HG03095 (cell line): ENCODE results near the gene SCAF11.
"Not testable (repeated sequence)": the region's sequence is repeated elsewhere in the genome, so short reads cannot be mapped to it uniquely, and the experiment has no call there.

Experiments
- ATAC-seq: cut with Tn5 transposase; IDR thresholded peaks from one replicate; pipeline ENCODE4 v1.9.1; 2021; ENCODE audit warnings: moderate library complexity; ENCODE audit not compliant: unreplicated experiment

SCAF11 gene, protein sequence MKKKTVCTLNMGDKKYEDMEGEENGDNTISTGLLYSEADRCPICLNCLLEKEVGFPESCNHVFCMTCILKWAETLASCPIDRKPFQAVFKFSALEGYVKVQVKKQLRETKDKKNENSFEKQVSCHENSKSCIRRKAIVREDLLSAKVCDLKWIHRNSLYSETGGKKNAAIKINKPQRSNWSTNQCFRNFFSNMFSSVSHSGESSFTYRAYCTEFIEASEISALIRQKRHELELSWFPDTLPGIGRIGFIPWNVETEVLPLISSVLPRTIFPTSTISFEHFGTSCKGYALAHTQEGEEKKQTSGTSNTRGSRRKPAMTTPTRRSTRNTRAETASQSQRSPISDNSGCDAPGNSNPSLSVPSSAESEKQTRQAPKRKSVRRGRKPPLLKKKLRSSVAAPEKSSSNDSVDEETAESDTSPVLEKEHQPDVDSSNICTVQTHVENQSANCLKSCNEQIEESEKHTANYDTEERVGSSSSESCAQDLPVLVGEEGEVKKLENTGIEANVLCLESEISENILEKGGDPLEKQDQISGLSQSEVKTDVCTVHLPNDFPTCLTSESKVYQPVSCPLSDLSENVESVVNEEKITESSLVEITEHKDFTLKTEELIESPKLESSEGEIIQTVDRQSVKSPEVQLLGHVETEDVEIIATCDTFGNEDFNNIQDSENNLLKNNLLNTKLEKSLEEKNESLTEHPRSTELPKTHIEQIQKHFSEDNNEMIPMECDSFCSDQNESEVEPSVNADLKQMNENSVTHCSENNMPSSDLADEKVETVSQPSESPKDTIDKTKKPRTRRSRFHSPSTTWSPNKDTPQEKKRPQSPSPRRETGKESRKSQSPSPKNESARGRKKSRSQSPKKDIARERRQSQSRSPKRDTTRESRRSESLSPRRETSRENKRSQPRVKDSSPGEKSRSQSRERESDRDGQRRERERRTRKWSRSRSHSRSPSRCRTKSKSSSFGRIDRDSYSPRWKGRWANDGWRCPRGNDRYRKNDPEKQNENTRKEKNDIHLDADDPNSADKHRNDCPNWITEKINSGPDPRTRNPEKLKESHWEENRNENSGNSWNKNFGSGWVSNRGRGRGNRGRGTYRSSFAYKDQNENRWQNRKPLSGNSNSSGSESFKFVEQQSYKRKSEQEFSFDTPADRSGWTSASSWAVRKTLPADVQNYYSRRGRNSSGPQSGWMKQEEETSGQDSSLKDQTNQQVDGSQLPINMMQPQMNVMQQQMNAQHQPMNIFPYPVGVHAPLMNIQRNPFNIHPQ (N-terminal part only)

DNA sequence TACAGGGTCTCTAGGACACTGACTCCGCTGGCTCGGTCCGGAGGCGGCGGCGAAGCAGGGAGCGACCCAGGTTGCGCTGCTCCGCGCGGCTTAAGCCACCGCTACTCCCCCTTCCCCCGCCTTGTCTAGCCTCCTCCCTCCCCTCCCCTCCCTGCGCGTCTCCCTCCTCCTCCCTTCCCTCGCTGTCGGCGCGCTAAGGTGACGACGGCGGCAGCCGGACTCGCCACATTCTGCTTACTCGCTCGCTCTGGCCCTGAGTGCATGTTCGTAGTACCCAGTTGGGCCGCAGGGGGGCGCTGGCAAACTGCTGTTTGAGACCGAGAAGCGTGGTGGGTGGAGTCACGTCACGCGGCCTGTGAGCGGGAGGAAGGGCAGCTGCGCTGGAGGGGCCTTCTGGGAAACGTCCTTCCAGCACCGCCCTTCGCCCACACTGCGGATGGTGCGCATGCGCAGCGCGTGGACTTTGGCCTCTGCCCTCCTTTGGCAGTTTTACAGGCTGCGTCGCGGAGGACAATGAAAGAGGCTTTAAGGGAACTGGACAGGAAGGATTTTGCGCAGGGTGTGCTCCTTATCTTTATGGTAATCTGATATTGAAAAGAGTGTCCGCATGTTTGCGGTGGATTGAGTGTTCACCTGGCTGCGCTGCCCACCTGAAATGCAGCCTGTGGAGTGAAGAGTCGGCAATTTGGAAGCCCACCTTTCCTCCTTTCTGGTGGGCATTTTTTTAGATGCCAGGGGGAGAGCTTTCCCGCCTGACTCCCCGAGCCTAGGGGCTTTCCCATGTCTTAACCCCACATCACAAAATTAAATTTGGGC lies at the start of gene SCAF11:
SCAF11 (minus strand) TSS at position 107 of the 816 bp plus-strand sequence. CDS start 26,407 bp downstream, outside the sequence.
- ATAC-seq = peak; percentile 66

DNA sequence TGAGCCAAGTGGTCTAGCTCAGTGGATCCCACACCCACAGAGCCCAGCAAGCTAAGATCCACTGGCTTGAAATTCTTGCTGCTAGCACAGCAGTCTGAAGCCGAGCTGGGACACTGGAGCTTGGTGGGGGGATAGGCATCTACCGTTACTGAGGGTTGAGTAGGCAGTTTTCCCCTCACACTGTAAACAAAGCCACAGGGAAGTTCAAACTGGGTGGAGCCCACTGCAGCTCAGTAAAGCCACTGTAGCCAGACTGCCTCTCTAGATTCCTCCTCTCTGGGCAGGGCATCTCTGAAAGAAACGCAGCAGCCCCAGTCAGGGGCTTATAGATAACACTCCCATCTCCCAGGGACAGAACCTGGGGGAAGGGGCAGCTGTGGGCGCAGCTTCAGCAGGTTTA lies 46.7 kb upstream of the SCAF11 start:
- ATAC-seq = not testable (repeated sequence)

DNA sequence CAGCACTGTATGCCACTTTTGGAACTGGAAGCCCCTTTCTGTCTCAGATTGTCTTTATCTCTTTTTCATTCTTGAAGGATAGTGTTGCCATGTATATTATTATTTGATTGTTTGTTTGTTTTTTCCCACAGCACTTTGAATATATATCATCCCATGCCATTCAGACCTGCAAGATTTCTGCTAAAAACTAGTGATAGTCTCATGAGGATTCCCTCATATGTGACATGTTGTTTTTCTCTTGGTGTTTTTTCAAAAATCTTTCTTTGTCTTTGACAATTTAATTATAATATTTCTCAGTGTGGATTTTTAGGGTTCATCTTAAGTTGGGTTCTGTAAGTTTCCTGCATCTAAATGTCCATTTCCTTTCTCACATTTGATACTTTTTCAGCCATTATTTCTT lies 36.8 kb upstream of the SCAF11 start:
- ATAC-seq = no peak

DNA sequence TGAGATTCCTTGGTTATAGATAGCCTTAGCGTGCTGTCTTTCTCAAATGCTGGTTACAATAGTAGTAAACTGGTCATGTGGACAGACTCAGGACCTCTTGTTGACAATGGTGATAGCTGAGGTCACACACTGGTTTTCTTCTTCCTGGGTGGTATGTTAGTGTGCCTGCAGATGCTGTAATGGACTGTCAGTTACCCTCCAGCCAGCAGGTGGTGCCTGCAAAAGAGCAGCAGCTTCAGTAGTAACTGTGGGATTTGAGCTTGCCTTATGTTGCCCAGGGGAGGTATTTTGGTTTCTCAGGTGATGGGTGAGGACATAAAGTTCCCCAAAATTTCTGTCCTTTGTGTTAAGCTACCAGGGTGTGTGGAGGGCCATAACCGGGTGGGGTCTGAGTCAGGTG lies 33.7 kb upstream of the SCAF11 start:
- no peak for ATAC-seq

DNA sequence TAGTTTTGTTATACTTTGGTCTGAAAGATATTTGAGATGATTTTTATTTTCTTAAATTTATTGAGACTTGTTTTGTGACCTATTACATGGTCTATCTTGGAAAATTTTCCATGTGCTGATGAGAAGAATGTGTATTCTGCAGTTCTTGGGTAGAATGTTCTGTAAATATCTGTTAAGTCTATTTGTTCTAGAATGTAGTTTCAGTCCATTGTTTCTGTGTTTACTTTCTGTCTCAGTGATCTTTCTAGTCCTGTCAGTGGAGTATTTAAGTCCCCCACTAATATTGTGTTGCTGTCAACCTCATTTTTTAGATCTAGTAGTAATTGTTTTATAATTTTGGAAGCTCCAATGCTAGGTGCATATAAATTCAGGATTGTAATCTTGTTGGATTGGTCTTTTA lies 30.4 kb upstream of the SCAF11 start:
- no peak for ATAC-seq

DNA sequence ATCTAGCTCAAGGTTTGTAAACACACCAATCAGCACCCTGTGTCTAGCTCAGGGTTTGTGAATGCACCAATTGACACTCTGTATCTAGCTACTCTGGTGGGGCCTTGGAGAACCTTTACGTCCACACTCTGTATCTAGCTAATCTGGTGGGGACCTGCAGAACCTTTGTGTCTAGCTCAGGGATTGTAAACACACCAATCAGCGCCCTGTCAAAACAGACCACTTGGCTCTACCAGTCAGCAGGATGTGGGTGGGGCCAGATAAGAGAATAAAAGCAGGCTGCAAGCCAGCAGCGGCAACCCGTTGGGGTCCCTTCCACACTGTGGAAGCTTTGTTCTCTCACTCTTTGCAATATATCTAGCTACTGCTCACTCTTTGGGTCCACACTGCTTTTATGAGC lies 28.3 kb upstream of the SCAF11 start:
- ATAC-seq = not testable (repeated sequence)

DNA sequence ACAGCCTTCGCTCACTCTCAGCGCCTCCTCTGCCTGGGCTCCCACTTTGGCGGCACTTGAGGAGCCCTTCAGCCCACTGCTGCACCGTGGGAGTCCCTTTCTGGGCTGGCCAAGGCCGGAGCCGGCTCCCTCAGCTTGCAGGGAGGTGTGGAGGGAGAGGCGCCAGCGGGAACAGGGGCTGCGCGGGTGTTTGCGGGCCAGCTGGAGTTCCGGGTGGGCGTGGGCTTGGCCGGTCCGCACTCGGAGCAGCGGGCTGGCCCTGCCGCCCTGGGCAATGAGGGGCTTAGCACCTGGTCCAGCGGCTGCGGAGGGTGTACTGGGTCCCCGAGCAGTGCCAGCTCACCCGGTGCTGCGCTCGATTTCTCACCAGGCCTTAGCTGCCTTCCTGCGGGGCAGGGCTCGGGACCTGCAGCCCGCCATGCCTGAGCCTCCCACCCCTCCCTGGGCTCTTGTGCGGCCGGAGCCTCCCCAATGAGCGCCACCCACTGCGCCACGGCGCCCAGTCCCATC lies 27.5 kb upstream of the SCAF11 start:
- ATAC-seq = not testable (repeated sequence)

DNA sequence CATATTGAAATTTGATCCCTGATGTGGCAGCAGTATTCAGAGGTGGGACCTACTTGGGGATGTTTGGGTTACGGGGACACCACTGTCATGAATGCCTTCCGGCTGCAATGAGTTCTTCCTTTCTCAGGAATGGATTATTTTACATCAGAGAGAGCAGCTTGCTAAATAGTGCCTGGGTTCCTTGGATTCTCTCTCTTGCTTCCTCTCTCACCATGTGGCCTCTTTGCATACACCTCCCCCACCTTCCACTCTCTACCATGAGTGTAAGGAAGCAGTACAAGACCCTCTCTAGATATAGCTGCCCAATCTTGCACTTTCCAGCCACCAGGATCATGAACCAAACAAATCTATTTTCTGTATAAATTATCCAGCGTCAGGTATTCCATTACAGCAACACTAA lies 15.4 kb upstream of the SCAF11 start:
- no peak for ATAC-seq

DNA sequence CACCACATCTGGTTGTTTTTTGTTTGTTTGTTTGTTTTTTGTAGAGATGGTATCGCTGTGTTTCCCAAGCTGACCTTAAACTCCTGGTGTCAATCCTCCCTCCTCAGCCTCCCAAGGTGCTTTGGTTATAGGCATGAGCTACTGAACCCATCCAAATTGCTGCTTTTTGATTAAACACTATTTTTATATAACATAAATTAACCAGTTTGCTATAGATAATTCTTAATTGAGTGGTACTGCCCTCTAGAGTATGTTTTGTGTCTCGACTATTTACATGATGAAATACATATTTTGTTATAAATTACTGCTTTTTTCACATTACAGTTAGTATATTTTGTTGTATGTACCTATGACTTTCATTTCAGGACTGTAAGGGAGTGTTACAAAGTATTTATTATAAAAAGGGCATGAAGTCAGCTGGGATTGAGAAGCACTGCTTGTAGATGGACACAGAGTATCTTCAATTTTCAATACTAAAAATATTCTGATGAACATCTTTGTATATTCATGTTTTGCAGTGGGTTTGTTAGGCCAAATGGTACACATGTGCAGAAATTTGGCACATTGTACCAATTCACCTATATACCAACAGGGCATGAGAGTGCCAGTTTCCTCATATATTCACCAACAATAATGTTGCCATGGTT lies 14.9 kb upstream of the SCAF11 start:
- ATAC-seq = no peak

DNA sequence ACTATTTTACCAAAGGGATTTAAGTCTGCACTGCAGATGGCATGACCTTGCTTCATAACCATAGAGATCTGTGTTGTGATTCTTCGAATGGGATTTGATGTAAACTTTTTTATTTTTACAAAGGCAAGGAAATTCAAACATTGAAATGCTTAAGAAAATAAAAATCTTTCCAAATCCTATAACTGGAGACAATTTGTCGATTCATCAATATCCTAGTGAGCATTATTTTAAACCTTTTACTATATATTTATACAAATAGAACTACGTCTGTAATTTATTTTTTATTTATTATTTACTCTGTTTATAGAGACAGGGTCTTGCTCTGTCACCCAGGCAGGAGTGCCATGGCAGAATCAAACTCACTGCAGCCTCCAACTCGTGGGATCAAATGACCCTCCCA lies 14.3 kb upstream of the SCAF11 start:
- ATAC-seq = no peak

DNA sequence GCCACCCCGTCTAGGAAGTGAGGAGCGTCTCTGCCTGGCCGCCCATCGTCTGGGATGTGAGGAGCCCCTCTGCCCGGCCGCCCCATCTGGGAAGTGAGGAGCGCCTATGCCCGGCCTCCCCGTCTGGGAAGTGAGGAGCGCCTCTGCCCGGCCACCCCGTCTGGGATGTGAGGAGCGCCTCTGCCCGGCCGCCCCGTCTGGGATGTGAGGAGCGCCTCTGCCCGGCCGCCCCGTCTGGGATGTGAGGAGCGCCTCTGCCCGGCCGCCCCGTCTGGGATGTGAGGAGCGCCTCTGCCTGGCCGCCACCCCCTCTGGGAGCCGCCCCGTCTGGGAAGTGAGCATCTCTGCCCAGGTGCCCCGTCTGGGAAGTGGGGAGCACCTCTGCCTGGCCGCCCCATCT lies 9.7 kb upstream of the SCAF11 start:
- ATAC-seq = not testable (repeated sequence)

DNA sequence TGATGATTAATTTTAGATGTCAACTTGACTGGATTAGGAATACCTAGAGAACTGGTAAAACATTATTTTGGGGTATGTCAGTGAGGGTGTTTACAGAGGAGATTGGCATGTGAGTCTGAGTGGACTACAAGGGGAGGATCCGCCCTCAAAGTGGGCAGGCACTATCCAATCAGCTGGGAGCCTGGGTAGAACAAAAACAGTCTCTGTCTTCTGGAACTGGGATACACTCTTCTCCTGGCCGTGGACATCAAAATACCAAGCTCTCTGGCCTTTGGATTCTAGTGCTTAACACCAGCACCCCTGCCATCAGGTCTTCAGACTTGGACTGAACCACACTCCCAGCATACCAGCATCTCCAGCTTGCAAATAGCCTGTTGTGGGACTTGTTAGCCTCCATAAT lies 4.4 kb upstream of the SCAF11 start:
- no peak for ATAC-seq

DNA sequence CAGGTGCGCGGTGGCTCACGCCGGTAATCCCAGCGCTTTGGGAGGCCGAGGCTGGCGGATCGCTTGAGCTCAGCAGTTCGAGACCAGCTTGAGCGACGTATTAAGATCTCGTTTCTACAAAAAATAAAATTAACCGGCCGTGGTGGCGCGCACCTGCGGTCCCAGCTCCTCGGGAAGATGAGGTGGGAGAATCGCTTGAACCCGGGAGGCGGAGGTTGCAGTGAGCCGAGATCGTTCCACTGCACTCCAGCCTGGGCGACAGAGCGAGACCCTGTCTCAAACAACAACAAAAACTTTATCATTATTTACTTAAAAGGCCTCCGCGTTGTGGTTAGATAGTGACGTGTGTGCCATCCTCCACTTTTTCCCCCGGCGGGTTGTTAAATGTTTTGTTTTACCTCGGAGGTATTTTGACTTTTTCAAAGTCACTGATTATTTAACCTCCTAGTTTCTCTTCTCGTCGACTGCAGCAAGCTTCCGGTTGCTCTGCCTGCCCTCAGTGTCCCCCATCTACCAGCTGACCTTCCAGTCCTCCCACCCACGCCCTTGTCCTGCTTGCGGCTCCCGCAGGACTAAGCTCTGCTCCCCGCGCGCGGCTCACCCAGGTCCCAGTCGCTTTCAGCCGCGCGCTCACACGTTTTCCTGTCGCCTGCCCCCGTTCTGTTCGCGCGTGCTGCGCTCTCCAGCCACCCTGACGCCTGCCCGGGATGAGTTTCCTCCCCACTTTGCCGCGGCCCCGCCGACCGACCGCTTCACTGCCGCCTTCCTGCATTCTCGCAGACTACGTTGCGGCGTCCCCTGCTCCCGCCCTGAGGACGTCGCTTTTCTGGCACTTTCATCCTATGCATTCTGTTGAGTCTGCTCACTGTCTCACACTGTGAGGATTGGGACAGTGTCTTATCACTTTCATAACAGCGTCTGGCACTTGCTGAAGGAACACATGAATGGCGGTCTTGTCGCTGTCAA lies 1.2 kb upstream of the SCAF11 start:
- ATAC-seq = no peak

DNA sequence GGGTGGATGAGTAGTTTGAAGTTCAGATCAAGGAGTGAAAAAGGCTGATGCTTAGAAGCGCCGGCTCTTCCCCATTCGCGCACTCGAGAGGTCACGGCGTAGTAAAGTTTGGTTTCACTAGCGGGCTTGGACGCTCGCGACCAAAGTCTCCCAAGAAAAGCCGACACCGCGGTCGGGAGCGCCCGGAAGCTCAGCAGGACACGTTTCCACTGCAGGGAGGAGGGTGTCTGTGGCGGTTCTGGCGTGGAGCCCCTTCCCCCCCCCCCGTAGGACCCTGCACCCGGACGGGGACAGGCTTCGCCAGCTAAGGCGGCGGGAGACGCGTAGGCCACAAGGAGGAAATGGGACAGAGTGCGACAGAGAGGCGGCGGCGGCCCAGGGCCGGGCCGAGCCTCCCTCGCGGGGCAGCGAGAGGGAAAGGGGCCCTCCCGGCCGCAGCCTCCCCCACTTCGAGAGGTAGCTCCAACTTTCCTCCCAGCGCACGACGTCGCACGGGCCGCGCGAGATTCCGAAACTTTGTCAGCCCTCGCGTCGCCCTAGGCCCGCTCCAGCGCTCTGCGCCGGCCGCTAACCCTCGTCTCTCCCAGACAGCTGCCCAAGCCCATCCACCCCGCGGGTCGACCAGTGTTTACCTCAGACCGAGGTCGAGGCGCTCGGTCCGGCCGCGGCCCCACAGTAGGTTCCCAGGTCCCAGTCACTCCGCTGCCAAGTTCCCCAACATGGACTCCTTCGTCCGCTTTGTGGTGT lies 480 bp downstream of the SCAF11 start:
- peak; percentile 26 for ATAC-seq

DNA sequence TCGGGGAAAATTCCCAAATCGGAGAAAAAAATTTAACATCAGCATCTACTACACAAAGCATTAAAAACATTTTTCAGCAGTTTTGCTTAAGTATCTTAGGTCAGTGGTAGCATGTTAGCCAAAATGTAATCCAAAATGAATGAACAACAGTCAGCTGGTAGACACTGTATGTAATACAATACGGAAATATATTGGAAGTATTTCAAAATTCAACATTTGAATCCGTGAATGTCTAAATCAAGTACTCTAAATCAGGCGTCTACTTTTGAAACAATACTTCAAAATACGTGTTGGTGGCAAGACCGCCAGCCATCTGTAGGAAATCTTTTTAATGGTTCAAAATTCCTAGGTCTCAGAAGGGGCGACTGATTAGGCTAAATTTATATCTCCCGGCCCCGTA lies 1.1 kb downstream of the SCAF11 start:
- no peak for ATAC-seq

DNA sequence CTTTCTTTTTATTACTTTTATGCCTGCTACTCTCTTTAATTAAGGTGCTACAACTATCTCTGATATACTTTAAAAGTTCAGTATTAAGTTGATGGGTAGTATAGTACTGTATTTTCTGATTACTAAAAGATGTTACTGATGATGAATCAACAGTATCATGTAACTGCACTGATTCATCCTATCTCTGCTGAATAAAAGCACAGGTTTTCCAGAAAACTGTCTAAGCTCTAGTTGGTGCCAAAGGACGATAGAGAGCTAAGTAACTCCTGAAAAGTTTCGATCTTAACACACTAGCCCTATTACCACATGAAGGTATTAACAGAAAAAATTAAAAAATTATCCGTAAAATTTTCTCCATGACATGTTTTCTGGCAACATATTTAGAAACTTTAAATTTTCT lies 2.1 kb downstream of the SCAF11 start:
- ATAC-seq = no peak

DNA sequence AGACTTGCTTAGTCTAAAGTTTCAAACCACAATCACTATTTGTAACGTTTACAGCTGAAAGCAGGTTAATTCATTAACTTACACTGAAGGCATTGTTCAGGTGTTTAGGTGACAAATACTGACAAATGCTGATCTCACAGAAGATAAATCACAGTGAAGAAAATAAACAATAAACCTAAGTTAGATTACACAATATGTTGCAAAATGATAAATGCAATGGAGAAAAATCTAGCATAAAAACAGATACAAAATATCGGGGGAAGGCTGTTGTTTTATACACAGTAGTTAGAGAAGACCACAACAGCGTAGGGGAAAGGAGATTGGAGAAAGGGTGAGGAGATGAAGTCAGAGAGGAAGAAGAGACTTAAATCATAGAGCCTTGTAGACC lies 3.0 kb downstream of the SCAF11 start:
- no peak for ATAC-seq
